HepG2 (cell line): ENCODE results near the gene SMYD4. TPM values are rescaled to one million over a fixed set of nuclear protein-coding genes. Genes with fewer than 3 reads are reported as not detected.

Experiments
- ARID2 ChIP-seq: sonication (generic); formaldehyde crosslinking; IDR thresholded peaks from 2 replicates; pipeline ENCODE4 v1.8.1; 2022; ENCODE audit warnings: mild to moderate bottlenecking, missing genetic modification reagents, borderline replicate concordance
- ATF2 ChIP-seq: sonication (generic); formaldehyde crosslinking; IDR thresholded peaks from 2 replicates; pipeline ENCODE4 v1.4.0; 2020; ENCODE audit warnings: missing genetic modification reagents
- GATA4 ChIP-seq: sonication (generic); IDR thresholded peaks from 2 replicates; pipeline ENCODE4 v1.6.1; 2016; ENCODE audit warnings: antibody characterized with exemption, low read depth, borderline replicate concordance
- IKZF1 ChIP-seq: fragments of 450-650 bp; IDR thresholded peaks from 2 replicates; pipeline ENCODE4 v1.7.1; 2016
- NR2F1 ChIP-seq, 2 experiments: fragments of 450-650 bp in 1 of 2; formaldehyde crosslinking in 1 of 2; IDR thresholded peaks; 2 replicates each; pipeline versions ENCODE4 v1.5.0 to v1.6.1; 2016 to 2020; ENCODE audit warnings: mild to moderate bottlenecking in 1 of 2, missing compliant biosample characterization in 1 of 2, missing genetic modification reagents in 1 of 2, moderate library complexity in 1 of 2
- POGK ChIP-seq: sonication (generic); formaldehyde crosslinking; conservative IDR thresholded peaks from 2 replicates; pipeline ENCODE4 v1.8.0; 2022; ENCODE audit warnings: mild to moderate bottlenecking, moderate library complexity, missing genetic modification reagents
- RFX5 ChIP-seq: IDR thresholded peaks from 2 replicates; pipeline ENCODE4 v1.6.1; 2011; ENCODE audit warnings: low read depth, low read length, improper control_type of control experiment
- SKI ChIP-seq: fragments of 450-650 bp; IDR thresholded peaks from one replicate; pipeline ENCODE4 v1.6.1; 2018; ENCODE audit warnings: mild to moderate bottlenecking; ENCODE audit not compliant: partially characterized antibody
- TGIF2 ChIP-seq: IDR thresholded peaks from 2 replicates; pipeline ENCODE4 v1.6.1; 2016; ENCODE audit warnings: control low read depth, missing compliant biosample characterization
- ZNF577 ChIP-seq: sonication (generic); formaldehyde crosslinking; IDR thresholded peaks from 2 replicates; pipeline ENCODE4 v1.4.0; 2020; ENCODE audit warnings: mild to moderate bottlenecking, low read depth, missing genetic modification reagents, borderline replicate concordance
- ZNF776 ChIP-seq: sonication (generic); formaldehyde crosslinking; IDR thresholded peaks from 2 replicates; pipeline ENCODE4 v1.4.0; 2020; ENCODE audit warnings: mild to moderate bottlenecking, missing genetic modification reagents
- ZSCAN20 ChIP-seq: sonication (generic); formaldehyde crosslinking; IDR thresholded peaks from 2 replicates; pipeline ENCODE4 v1.4.0; 2020; ENCODE audit warnings: missing genetic modification reagents, mild to moderate bottlenecking, borderline replicate concordance
- polyA plus RNA-seq, 8 experiments: library from polyadenylated mRNA; depleted of rRNA in 3 of 8; stranded (reverse) in 7 of 8; unstranded in 1 of 8; fragments of >200 nt; fragmentation: Illumina TruSeq in 4 of 8; extraction: Trizol in 4 of 8; gene quantifications; 2 replicates each; pipeline versions ENCODE4 v1.2.1 to v1.2.3, GENCODE V29; 2011 to 2016; ENCODE audit warnings: low read depth in 4 of 8, missing spikeins in 1 of 8, mixed read lengths in 1 of 8; ENCODE audit not compliant: insufficient read depth in 1 of 8
- total RNA-seq, 5 experiments: library from RNA; depleted of rRNA; stranded (reverse); fragments of >200 nt; fragmentation: Illumina TruSeq; extraction: Trizol; gene quantifications; 2 replicates each; pipeline ENCODE4 v1.2.3, GENCODE V29; 2016; ENCODE audit warnings: low read depth in 1 of 5
- TF ChIP-seq, protein P1 (sequence below), 2 experiments: sonication (generic) in 1 of 2; formaldehyde crosslinking in 1 of 2; IDR thresholded peaks; 2 replicates each; pipeline versions ENCODE4 v1.4.0 to v1.6.1; 2016 to 2020; ENCODE audit warnings: borderline replicate concordance in 1 of 2, low read depth in 1 of 2, mild to moderate bottlenecking in 1 of 2, missing genetic modification reagents in 1 of 2
- TF ChIP-seq, protein P2 (sequence below): IDR thresholded peaks from 2 replicates; pipeline ENCODE4 v1.4.0; 2020; ENCODE audit warnings: mild to moderate bottlenecking, missing genetic modification reagents

SMYD4 gene
- total and polyA plus RNA-seq, 2 of the 13 experiments (the other 11 are each of a cell fraction or from before 2014, with no cell fraction given): 7.4 to 11.3 TPM

- TF ChIP-seq, protein P1, sequence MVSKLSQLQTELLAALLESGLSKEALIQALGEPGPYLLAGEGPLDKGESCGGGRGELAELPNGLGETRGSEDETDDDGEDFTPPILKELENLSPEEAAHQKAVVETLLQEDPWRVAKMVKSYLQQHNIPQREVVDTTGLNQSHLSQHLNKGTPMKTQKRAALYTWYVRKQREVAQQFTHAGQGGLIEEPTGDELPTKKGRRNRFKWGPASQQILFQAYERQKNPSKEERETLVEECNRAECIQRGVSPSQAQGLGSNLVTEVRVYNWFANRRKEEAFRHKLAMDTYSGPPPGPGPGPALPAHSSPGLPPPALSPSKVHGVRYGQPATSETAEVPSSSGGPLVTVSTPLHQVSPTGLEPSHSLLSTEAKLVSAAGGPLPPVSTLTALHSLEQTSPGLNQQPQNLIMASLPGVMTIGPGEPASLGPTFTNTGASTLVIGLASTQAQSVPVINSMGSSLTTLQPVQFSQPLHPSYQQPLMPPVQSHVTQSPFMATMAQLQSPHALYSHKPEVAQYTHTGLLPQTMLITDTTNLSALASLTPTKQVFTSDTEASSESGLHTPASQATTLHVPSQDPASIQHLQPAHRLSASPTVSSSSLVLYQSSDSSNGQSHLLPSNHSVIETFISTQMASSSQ (IDR thresholded peaks at IDR 0.05; ENCODE audit: low read depth): peak; percentile 44; the same call in 1 of the 2 replicates
- TF ChIP-seq, protein P1 (CRISPR knock-in tag; IDR thresholded peaks at IDR 0.05; ENCODE audit: borderline replicate concordance): peak; percentile 82; the same call in 1 of the 2 replicates
- TF ChIP-seq ZSCAN20 (CRISPR knock-in tag) (no peak), ARID2 (CRISPR knock-in tag) (0 out of 2 replicates have a peak, but pooled peaks have one; percentile 31), ATF2 (CRISPR knock-in tag) (peak; percentile 97), TGIF2 (CRISPR knock-in tag) (peak; percentile 92), GATA4 (peak; percentile 19; the same call in 1 of the 2 replicates), IKZF1 (no peak), ZNF577 (no peak), POGK (CRISPR knock-in tag) (0 out of 2 replicates have a peak, but pooled peaks have one; percentile 46), RFX5 (peak; percentile 57; the same call in 1 of the 2 replicates), SKI (peak; percentile 95), NR2F1 (CRISPR knock-in tag; IDR thresholded peaks at IDR 0.05) (peak in 1 of 2 experiments; percentile 62; a peak in 3 of 4 replicates), ZNF776 (CRISPR knock-in tag) (0 out of 2 replicates have a peak, but pooled peaks have one; percentile 9)
- TF ChIP-seq, protein P2, sequence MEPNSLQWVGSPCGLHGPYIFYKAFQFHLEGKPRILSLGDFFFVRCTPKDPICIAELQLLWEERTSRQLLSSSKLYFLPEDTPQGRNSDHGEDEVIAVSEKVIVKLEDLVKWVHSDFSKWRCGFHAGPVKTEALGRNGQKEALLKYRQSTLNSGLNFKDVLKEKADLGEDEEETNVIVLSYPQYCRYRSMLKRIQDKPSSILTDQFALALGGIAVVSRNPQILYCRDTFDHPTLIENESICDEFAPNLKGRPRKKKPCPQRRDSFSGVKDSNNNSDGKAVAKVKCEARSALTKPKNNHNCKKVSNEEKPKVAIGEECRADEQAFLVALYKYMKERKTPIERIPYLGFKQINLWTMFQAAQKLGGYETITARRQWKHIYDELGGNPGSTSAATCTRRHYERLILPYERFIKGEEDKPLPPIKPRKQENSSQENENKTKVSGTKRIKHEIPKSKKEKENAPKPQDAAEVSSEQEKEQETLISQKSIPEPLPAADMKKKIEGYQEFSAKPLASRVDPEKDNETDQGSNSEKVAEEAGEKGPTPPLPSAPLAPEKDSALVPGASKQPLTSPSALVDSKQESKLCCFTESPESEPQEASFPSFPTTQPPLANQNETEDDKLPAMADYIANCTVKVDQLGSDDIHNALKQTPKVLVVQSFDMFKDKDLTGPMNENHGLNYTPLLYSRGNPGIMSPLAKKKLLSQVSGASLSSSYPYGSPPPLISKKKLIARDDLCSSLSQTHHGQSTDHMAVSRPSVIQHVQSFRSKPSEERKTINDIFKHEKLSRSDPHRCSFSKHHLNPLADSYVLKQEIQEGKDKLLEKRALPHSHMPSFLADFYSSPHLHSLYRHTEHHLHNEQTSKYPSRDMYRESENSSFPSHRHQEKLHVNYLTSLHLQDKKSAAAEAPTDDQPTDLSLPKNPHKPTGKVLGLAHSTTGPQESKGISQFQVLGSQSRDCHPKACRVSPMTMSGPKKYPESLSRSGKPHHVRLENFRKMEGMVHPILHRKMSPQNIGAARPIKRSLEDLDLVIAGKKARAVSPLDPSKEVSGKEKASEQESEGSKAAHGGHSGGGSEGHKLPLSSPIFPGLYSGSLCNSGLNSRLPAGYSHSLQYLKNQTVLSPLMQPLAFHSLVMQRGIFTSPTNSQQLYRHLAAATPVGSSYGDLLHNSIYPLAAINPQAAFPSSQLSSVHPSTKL: peak; percentile 89
These were observed 66.5 kb downstream of the SMYD4 start (continued) for GRCh38 chr17:1762901-1763898.
